Stimulated activated CD4-positive, alpha-beta T cell treated with anti-CD3 and anti-CD28 coated beads, Interleukin-15, amount 100 ng/mL, for 24 hours (primary cell): ENCODE results near the gene PHOX2A.

Experiments used
- DNase-seq: peaks from one replicate; pipeline ENCODE4 v3.0.0-alpha.2; 2020

PHOX2A gene

DNA sequence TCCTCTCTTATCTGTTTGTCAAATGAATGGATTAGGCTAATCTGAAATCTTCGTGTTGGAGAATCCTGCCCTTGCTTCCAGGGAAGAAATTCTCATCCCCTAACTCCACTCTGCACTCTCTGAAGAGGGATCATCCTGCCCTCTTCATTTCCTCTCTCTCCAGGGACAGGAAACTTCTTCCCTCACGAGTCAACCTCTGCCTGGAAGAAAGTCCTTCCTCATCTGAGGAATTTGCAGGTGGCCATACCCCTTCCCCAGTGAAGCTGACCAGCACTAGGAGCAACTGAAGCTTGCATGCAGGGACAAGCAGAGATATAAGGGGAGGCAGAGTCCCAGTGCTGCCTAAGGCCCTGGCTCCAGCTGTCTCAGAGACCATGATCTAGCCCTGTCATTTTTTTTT is 3.6 kb upstream of the PHOX2A start:
- DNase-seq = no peak

DNA sequence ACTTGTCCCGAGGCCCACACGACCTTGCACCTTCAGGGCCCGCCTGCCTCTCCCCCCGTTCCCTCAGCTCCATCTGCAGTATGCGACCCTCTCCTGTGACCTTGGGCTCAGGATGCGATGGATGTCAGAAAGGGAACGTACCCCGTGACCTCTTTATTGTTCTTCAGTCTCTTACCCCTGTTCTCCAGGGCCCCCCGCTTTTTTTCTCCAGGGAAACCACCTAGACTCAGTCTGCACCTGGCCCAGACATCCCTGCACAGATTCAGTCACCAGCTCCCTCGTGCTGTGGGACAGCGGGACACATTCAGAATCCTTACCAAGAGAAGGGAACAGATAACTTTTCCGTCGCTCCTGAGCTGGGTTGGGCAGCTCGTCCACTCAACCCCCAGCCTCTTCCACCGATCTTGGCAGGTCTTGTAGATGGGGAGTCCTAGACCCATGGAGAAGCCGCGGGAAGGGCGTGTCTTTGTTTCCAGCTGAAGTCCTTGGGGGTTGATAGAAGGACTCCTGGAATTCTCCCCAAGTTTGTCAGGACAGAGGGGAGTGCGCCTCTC is 1.4 kb upstream of the PHOX2A start:
- no peak for DNase-seq

- DNase-seq = no peak
Observed at GRCh38 chr11:72244361-72245262, 636 bp upstream of the PHOX2A start.

- no peak for DNase-seq
Observed at GRCh38 chr11:72243173-72244059, 560 bp downstream of the PHOX2A start.

- no peak for DNase-seq
Observed at GRCh38 chr11:72242141-72242540, 1.8 kb downstream of the PHOX2A start.

DNA sequence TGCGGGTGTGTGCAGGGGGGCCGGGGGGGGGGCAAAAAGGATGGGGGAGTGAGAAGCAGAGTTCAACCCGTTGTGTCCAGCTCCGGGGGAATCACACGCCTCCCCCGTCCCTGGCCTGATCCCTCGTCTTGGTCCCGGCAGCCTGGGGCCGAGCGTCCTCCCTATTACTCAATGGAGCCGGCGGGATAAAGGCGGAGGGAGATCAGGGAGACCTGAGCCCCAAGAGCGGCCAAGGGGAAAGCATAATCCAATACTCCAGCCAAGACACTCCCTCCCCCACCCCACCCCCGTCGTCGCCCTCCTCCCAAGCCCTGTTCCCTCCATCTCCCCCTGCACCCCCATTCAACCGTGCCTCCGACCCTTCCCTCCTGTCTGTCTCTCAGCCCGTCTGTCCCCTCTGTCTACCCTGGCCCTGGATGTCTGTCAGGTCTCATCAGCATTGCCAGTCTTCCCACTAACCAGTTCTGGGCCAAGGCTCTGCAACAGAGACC is 2.6 kb downstream of the PHOX2A start:
- no peak for DNase-seq

DNA sequence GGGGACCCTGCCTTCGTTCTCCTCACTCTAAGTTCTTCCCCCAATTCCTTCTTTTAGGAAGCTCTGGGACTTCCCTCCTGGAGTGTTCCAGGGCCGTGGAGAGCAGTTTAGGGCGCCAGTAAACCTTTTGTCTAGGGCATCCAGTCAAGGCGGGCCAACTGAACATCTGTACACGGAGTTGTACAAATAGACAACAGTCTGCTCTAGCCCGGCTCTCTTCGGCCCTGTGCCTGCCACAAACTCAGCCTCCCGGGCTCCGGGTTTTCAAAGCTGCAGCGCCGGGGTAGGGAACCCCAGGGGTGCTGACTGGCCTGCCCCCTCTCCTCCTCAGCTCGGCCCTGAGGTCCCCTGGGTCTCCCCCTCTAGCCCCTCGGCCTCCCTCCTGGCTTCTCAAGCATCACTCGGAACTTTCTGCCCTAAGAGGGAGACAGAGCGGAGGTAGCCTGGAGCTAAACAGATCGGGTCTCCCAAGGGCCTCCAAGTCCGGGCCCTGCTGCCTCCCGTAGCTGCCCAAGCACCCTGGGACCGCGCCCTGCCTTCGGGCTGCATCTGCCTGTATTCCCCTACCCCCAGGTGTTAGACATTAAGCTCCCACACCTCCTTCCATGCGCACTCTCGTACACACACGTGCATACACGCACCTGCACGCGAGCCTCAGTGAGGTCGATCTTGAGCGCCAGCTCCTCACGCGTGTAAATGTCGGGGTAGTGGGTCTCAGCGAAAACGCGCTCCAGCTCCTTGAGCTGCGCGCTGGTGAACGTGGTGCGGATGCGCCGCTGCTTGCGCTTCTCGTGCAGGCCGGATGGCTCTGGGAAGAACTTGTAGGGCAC is 3.3 kb downstream of the PHOX2A start:
- DNase-seq = peak; percentile 37

- peak; percentile 32 for DNase-seq
Observed at GRCh38 chr11:72239849-72240460, 4.0 kb downstream of the PHOX2A start.

DNA sequence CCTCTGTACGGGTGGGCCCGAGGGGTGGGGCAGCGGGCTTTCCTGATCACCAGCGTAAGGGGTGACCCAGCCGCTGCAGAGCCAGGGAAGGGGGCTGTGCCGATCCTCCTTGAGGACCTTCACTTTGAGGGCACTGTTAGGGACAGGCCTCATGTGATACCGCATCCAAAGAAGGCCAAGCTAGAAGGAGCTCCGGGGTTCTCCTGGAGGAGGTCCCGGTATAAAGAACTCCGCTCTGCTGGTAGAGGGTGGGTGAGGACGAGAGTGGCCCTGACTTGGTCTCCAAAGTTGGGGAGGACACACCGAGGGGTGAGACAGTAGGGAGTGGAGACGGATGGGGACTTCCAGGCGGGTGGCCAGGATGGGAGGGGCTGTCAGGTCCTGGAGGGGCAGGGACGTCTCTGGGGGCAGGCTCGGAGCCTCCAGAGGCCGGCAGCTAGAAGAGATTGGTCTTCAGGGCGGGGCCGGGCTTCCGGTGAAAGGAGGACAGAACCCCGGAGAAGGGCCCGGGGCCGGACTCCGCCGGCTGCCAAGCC is 4.6 kb downstream of the PHOX2A start:
- peak; percentile 37 for DNase-seq

DNA sequence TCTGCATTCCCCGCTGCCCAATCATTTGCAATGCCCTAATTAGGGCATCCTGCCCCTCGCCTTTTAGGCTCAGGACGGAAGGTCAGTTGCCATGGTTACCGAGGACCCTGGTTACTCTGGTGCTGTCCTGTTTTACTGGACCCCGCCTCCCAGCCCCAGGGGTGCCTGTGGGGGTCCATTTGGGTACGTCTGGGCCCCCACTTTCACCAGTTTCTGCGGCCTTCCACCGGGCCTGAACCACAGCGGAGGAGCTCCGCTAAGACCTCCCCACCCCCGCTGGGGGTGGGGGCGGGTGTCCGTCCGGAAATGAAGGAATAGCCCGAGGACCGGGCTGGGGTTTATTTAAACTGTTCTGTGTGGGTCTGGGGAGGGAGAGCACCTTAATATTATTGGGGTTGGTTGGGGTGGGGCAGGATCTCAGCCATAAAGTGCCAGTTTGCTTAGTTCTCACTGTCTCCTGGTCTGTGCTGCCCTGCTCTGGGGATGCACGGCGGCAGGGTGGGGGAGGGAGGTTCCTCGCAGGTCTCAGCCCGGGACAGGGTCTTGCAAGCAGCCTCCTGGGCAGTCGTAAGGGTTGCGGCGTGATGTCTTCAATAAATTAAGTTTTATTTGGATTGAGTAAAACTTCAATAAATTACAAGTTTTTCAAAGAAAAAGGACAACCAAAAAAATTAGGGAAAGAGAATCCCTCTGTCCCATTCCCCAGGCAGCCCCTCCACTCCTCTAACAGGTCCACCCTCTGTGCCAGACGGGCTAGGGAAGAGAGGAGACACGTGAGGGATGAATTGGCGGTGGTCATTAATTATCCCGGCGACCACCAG is 5.3 kb downstream of the PHOX2A start:
- no peak for DNase-seq

- peak; percentile 68 for DNase-seq
Observed at GRCh38 chr11:72238040-72238450, 5.9 kb downstream of the PHOX2A start.

DNA sequence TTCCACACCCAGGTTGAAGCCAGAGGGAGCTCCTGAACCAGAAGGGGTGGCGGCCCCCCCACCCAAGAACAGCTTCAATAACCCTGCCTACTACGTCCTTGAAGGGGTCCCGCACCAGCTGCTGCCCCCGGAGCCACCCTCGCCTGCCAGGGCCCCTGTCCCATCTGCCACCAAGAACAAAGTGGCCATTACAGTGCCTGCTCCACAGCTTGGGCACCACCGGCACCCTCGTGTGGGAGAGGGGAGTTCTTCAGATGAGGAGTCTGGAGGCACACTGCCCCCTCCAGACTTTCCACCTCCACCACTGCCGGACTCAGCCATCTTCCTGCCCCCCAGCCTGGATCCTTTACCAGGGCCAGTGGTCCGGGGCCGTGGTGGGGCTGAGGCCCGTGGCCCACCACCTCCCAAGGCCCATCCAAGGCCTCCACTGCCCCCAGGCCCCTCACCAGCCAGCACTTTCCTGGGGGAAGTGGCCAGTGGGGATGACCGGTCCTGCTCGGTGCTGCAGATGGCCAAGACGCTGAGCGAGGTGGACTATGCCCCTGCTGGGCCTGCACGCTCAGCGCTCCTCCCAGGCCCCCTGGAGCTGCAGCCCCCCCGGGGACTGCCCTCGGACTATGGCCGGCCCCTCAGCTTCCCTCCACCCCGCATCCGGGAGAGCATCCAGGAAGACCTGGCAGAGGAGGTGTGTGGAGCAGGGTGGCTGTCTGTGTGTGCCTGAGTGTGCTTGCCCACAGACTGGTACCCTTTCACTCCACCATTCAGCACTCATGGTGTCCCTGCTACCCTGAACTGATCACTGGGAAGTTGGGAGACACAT is 6.7 kb downstream of the PHOX2A start:
- DNase-seq = no peak

DNA sequence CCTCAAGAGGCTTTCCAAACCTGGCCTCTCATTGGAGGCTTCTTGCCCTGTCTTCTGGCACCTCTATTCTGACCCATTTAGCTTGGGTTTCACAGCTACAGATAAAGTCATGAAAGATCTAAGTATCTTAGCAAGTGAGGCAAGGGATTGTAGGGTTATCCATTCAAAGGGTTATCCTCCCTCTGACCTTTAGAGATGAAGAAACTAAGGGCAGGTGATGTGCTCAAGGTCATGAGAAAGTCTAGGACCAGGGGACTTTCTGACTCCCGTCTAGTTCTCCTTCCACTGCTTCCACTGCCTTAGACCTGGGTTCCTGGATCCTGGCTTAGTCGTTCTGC is 7.2 kb downstream of the PHOX2A start:
- DNase-seq = no peak

DNA sequence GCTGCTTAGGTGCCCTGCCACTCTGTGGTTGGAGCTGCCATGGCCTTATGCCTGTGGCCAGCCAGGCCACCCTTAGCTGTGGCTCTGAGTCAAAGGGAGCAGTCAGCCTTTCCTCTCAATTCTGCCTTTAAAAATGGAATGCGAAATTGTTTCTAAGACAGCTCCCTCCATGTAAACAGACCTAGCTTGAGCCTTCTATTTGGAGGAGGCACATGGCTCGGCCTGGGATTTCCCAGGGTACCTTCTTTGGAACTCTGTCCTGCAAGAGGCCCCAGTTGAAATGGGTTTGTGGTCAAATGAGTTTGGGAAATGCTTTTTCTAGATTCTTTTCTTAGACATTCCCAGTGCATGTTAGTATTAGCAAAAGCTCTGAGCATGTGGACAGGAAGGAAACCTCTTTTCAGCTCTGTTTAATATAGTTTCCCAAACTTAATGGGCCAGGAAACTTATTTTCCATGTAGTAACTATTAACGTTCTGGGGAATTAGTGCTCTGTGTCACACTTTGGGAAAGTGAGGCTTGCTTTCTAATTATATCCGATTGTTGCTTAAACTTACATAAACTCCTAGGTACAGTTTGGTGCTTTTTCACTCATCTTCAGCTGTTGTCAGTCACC is 7.8 kb downstream of the PHOX2A start:
- no peak for DNase-seq

DNA sequence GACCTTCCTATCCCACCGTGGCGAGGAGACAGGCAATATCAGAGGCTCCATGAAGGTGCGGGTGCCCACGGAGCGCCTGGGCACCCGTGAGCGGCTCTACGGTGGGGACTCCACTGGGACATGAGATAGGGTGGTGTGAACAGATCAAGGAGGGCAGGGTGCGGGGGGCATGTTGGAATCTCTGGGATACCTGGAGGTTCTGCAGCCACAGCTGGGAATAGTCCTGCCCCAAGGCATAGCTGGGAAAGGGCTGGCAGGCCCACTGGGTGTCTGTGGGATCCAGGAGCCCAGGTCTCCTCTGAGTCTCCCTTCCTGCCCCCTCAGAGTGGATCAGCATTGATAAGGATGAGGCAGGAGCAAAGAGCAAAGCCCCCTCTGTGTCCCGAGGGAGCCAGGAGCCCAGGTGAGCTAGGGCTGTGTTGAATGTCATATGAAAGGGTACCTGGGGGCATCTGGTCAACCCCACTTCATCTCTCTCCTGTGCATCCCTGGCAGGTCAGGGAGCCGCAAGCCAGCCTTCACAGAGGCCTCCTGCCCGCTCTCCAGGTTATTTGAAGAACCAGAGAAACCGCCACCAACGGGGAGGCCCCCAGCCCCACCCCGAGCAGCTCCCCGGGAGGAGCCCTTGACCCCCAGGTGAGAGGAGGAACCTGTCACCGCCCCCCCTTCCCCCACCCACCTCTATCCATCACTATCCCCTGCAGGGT is 8.5 kb downstream of the PHOX2A start:
- no peak for DNase-seq

DNA sequence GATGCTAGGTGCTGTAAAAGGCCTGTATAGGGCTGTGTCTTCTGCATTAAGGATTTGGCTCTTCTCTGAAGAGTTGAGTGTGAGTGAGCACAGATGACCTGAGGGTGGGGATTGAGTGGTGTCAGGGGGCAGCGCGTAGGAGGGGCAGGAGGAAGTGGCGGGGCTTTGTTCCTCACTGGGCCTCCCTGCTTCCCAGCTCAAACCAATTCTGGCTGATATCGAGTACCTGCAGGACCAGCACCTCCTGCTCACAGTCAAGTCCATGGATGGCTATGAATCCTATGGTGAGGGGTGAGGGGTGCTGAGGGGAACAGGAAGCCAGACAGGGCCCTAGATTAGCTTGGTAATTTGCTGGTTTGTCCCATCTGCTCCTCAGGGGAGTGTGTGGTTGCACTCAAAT is 9.1 kb downstream of the PHOX2A start:
- DNase-seq = no peak

- DNase-seq = no peak
Observed at GRCh38 chr11:72234514-72234830, 9.5 kb downstream of the PHOX2A start.

DNA sequence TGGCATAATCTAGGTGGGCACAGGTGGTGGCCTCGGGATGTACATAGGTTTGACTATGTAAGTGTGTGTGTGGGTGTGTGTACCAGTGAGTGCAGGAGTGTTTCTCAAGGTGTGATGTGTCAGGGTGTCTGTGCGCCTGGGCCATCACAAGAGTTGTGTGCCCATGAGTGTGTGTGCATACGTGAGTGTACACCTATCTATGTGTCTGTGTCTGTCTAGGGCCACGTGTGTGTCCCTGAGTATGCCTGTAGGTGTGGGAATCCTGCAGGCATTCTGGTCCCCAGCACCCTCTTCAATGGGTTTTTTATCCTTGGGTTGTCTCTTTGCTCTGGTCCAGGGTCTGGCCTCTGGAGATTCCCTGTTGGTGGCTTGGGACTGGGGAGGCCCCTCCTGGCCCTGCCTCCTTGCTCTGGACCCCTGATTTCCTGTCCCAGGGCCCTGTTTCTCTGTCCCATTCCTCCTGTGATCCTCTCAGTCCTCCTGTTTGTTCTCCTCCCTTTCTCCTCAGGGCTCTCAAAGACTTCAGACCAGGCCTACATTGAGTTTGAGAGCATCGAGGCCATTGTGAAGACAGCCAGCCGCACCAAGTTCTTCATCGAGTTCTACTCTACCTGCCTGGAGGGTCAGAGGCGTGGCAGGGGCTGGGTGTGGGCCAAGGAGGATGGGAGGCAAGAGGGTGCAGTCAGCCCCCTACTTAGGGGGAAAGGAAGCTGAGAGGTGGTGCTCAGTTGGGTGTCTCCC is 10.0 kb downstream of the PHOX2A start:
- DNase-seq = no peak
